ENCODE measurements around the gene LMF1.

GRCh38 chr16:865026-865425 lies 105.8 kb downstream of the LMF1 start:
- TF ChIP-seq EZH2 (IDR thresholded peaks at IDR 0.05; ENCODE audit: low read length) (no peak), CTCF (optimal IDR thresholded peaks at IDR 0.05 in 1 of 3, IDR thresholded peaks at IDR 0.05 in 1 of 3, conservative IDR thresholded peaks at IDR 0.05 in 1 of 3; ENCODE audit: extremely low read depth in 1 of 3, insufficient read depth in 2 of 3, low read length in 3 of 3) (no peak)

Measured in keratinocyte (primary cell).